ENCODE data around the gene FOXN3. TPM values are rescaled to one million over a fixed set of nuclear protein-coding genes. Genes with fewer than 3 reads are reported as not detected.

FOXN3 gene
- polyA plus RNA-seq, 3 donors = 38.7 to 57.4 (median 42.0) TPM

DNA sequence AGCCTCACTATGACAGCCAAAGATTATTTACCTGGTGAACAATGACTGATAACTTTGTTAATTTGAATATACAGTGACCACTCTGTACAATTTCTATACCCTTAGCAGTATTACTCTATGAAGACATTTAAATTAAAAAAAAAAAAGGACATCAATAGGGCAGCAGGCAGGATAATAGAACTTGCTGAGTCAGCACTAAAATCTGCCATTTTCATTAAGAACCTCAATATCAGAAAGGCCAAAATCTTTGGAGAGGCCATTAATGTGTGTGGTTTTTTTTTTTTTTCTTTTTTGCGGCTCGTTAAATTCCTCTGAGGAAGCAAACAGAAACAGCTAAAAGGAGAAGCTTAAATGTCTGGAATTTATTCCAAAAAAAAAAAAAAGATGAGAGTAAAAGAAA is 73.7 kb downstream of the FOXN3 start:
- no peak for TF ChIP-seq CTCF (IDR thresholded peaks at IDR 0.05)

DNA sequence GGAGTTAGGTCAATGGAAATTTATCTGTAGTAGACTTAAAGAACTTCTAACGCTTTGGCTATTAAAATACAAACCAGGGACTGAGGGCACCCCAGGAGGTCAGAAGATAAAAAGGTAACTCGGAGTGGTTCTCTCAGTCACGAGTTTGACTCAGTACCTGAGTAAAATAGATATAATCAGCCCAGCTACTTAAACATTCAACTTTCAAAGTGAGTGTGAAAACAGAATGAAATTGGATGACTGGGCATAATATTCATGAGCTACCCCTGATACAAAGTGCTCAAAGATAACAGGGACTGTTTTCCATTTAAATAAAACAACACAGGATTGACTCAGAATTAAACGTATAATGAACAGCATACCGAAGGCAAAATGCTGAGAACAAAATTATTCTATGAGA is 75.0 kb downstream of the FOXN3 start:
- Histone ChIP-seq H3K9me3 (replicated peaks in 1 of 2; ENCODE audit: control insufficient read depth in 1 of 2, insufficient read depth in 1 of 2, low read length in 2 of 2) (no peaks in the 10 kb centered on the region), H2AFZ (ENCODE audit: insufficient read depth, low read depth, low read length, poor library complexity, severe bottlenecking) (no peak overlapping the region), H3K9ac (ENCODE audit: insufficient read depth, low read length, poor library complexity, severe bottlenecking) (no peak overlapping the region), H3K27ac (ENCODE audit: low read depth in 1 of 2, low read length in 2 of 2) (no peak overlapping the region), H3K4me2 (replicated peaks; ENCODE audit: extremely low read depth, low read length, poor library complexity, severe bottlenecking) (no peak overlapping the region), H4K20me1 (ENCODE audit: insufficient read depth, low read length) (peaks cover 99% of the 10 kb centered on the region), H3K79me2 (ENCODE audit: insufficient read depth, low read length) (peaks cover 92% of the 10 kb centered on the region), H3K4me1 (ENCODE audit: control insufficient read depth in 1 of 2, insufficient read depth in 2 of 2, low read length in 2 of 2) (peaks cover 18 to 22% of the 10 kb centered on the region in 2 donors), H3K27me3 (ENCODE audit: control insufficient read depth in 2 of 2, insufficient read depth in 2 of 2, low read length in 2 of 2) (no peaks in the 10 kb centered on the region), H3K36me3 (replicated peaks in 1 of 2; ENCODE audit: control insufficient read depth in 1 of 2, insufficient read depth in 2 of 2, low read length in 2 of 2) (peaks cover 3 to 20% of the 10 kb centered on the region in 2 donors), H3K4me3 (replicated peaks in 1 of 3; ENCODE audit: low read depth in 2 of 3, low read length in 3 of 3) (no peak overlapping the region)
- no peak overlapping the region for H3K4me3 Mint-ChIP-seq
- H3K27me3 Mint-ChIP-seq (ENCODE audit: low read depth in 3 of 3) = no peaks in the 10 kb centered on the region
- no CpG with 5 or more reads among the region's 5 CpGs for WGBS (ENCODE audit: insufficient coverage)
- TF ChIP-seq CTCF (IDR thresholded peaks at IDR 0.05) = no peak
- no peak for DNase-seq
- H3K4me1 Mint-ChIP-seq = peaks cover 33% of the 10 kb centered on the region
- H3K27ac Mint-ChIP-seq = no peak overlapping the region
- peaks cover 28 to 32% of the 10 kb centered on the region in 2 donors for H3K36me3 Mint-ChIP-seq
- intact Hi-C loops (cut with micrococcal nuclease) = loop anchor here in 1 of 2 donors (5.0 kb wide), 1 partner anchor 35 kb away; no protein-coding TSS in a partner anchor
- no peaks in the 10 kb centered on the region for H3K9me3 Mint-ChIP-seq

More for the DNA sequence above, 73.7 kb downstream of the FOXN3 start:
- peak overlapping the region in 1 of 7 donors; percentile 39 for H3K27ac Mint-ChIP-seq
- peaks cover 0 to 5% (median 0%) of the 10 kb centered on the region in 7 donors for H3K9me3 Mint-ChIP-seq
- WGBS (ENCODE audit: insufficient coverage) = no CpG with 5 or more reads among the region's 2 CpGs
- intact Hi-C loops (cut with micrococcal nuclease) = loop anchor here in 1 of 2 donors (5.0 kb wide), 1 partner anchor 36 kb away; no protein-coding TSS in a partner anchor
- Histone ChIP-seq H3K27me3 (ENCODE audit: control insufficient read depth in 2 of 2, insufficient read depth in 2 of 2, low read length in 2 of 2) (no peaks in the 10 kb centered on the region), H3K36me3 (replicated peaks in 1 of 2; ENCODE audit: control insufficient read depth in 1 of 2, insufficient read depth in 2 of 2, low read length in 2 of 2) (peaks cover 8 to 33% of the 10 kb centered on the region in 2 donors), H2AFZ (ENCODE audit: insufficient read depth, low read depth, low read length, poor library complexity, severe bottlenecking) (no peak overlapping the region), H3K9me3 (replicated peaks in 1 of 2; ENCODE audit: control insufficient read depth in 1 of 2, insufficient read depth in 1 of 2, low read length in 2 of 2) (no peaks in the 10 kb centered on the region), H3K9ac (ENCODE audit: insufficient read depth, low read length, poor library complexity, severe bottlenecking) (no peak overlapping the region), H3K4me3 (replicated peaks in 1 of 3; ENCODE audit: low read depth in 2 of 3, low read length in 3 of 3) (no peak overlapping the region), H3K79me2 (ENCODE audit: insufficient read depth, low read length) (peaks cover 95% of the 10 kb centered on the region), H3K4me1 (ENCODE audit: control insufficient read depth in 1 of 2, insufficient read depth in 2 of 2, low read length in 2 of 2) (peaks cover 18 to 22% of the 10 kb centered on the region in 2 donors), H4K20me1 (ENCODE audit: insufficient read depth, low read length) (peaks cover 99% of the 10 kb centered on the region), H3K4me2 (replicated peaks; ENCODE audit: extremely low read depth, low read length, poor library complexity, severe bottlenecking) (no peak overlapping the region), H3K27ac (ENCODE audit: low read depth in 1 of 2, low read length in 2 of 2) (no peak overlapping the region)
- H3K36me3 Mint-ChIP-seq = peaks cover 39% of the 10 kb centered on the region in 2 donors
- no peaks in the 10 kb centered on the region for H3K27me3 Mint-ChIP-seq (ENCODE audit: low read depth in 3 of 3)
- H3K4me1 Mint-ChIP-seq = peaks cover 29% of the 10 kb centered on the region
- no peak for DNase-seq
- H3K4me3 Mint-ChIP-seq = no peak overlapping the region

Measured in CD14-positive monocyte (primary cell).